ENCODE data around the gene FMNL1.

DNA sequence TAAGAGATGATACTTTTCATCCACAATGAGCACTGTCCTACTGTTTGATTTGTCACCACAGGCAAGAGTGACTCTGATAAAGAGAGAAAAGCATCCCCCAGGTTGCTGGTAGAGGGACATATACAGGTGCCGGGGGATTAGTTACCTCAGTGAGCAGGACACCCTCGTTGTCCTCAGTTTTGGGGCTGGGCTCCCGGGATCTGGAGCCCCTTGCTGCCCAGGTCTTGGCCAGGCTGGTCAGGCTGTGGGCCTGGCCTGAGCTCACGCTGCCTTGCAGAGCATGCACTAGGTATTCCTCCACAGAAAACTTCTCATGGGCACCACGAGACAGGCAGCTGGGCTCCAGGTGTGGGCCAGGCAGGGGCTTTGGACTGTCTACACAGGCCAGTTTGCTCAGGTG is 64.6 kb downstream of the FMNL1 start:
- TF ChIP-seq, protein P1, sequence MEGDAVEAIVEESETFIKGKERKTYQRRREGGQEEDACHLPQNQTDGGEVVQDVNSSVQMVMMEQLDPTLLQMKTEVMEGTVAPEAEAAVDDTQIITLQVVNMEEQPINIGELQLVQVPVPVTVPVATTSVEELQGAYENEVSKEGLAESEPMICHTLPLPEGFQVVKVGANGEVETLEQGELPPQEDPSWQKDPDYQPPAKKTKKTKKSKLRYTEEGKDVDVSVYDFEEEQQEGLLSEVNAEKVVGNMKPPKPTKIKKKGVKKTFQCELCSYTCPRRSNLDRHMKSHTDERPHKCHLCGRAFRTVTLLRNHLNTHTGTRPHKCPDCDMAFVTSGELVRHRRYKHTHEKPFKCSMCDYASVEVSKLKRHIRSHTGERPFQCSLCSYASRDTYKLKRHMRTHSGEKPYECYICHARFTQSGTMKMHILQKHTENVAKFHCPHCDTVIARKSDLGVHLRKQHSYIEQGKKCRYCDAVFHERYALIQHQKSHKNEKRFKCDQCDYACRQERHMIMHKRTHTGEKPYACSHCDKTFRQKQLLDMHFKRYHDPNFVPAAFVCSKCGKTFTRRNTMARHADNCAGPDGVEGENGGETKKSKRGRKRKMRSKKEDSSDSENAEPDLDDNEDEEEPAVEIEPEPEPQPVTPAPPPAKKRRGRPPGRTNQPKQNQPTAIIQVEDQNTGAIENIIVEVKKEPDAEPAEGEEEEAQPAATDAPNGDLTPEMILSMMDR (IDR thresholded peaks at IDR 0.05): no peak
- TF ChIP-seq POLR2A (IDR thresholded peaks at IDR 0.05) (no peak), POLR2AphosphoS5 (IDR thresholded peaks at IDR 0.05) (no peak), EP300 (IDR thresholded peaks at IDR 0.05) (no peak)

All from stomach (tissue), 4 donors.